ENCODE data around the gene DCXR. TPM values are rescaled to one million over a fixed set of nuclear protein-coding genes. Genes with fewer than 3 reads are reported as not detected.

DCXR gene
- total RNA-seq, 1 donor from 2014 or later = 36.5 TPM

DNA sequence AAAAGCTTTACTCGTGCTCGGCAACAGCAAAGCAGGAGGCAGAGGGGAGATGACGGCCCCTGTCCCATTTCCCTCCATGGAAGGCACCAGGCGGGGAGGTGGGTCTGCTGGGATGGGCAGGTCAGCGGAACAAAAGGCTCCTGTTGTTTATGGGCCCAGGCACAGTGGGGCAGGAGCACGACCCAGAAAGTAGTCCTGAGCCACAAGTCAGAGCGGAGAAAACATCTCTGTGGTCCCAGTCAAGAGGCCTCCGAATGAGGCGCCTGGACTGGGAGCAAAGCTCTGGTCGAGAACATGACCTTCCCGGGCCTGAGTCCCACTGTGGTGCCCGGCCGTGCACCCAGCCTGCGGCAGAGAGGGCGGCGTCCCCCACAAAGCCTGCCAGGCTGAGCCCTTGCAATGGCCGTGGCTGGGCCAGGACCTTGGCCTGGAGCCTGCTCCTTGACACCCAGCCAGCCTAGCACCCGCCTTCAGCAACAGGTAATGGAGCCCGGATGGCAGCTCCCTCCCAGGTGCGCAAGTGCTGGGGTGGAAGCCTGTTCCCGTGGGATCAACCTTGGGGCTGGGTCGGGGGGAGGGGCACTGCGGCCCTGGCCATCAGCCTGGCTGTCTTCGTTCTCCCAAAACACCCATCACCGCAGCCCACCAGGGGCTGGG lies 10.5 kb upstream of the DCXR start:
- no peak overlapping the region for H3K4me3 ChIP-seq
- Mint-ChIP-seq H3K36me3 (peaks cover 6% of the 10 kb centered on the region), H3K4me1 (peaks cover 6% of the 10 kb centered on the region), H3K27ac (no peak overlapping the region), H3K9me3 (no peaks in the 10 kb centered on the region), H3K27me3 (ENCODE audit: insufficient read depth, low read depth) (peaks cover 4% of the 10 kb centered on the region), H3K4me3 (peak overlapping the region; percentile 50)
- no peak for DNase-seq (ENCODE audit: low spot score)
- H3K79me2 ChIP-seq (ENCODE audit: low read depth) = peaks cover 11% of the 10 kb centered on the region
- TF ChIP-seq EZH2 (IDR thresholded peaks at IDR 0.05) = no peak
- no peak for TF ChIP-seq EZH2phosphoT487 (IDR thresholded peaks at IDR 0.05)
- TF ChIP-seq, protein P1, sequence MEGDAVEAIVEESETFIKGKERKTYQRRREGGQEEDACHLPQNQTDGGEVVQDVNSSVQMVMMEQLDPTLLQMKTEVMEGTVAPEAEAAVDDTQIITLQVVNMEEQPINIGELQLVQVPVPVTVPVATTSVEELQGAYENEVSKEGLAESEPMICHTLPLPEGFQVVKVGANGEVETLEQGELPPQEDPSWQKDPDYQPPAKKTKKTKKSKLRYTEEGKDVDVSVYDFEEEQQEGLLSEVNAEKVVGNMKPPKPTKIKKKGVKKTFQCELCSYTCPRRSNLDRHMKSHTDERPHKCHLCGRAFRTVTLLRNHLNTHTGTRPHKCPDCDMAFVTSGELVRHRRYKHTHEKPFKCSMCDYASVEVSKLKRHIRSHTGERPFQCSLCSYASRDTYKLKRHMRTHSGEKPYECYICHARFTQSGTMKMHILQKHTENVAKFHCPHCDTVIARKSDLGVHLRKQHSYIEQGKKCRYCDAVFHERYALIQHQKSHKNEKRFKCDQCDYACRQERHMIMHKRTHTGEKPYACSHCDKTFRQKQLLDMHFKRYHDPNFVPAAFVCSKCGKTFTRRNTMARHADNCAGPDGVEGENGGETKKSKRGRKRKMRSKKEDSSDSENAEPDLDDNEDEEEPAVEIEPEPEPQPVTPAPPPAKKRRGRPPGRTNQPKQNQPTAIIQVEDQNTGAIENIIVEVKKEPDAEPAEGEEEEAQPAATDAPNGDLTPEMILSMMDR (IDR thresholded peaks at IDR 0.05) = no peak
- no peak overlapping the region for H3K4me2 ChIP-seq
- H3K9ac ChIP-seq = no peak overlapping the region
- H3F3A ChIP-seq (ENCODE audit: low read depth) = peaks cover 6% of the 10 kb centered on the region
- no peaks in the 10 kb centered on the region for H3K36me3 ChIP-seq
- H4K20me1 ChIP-seq (ENCODE audit: low read depth) = peaks cover 10% of the 10 kb centered on the region
- H3K9me3 ChIP-seq (ENCODE audit: low read depth) = no peaks in the 10 kb centered on the region
- H3K27me3 ChIP-seq = no peaks in the 10 kb centered on the region
- H2AFZ ChIP-seq (replicated peaks) = no peak overlapping the region
- H3K27ac ChIP-seq = no peak overlapping the region
- peaks cover 7% of the 10 kb centered on the region for H3K4me1 ChIP-seq

DNA sequence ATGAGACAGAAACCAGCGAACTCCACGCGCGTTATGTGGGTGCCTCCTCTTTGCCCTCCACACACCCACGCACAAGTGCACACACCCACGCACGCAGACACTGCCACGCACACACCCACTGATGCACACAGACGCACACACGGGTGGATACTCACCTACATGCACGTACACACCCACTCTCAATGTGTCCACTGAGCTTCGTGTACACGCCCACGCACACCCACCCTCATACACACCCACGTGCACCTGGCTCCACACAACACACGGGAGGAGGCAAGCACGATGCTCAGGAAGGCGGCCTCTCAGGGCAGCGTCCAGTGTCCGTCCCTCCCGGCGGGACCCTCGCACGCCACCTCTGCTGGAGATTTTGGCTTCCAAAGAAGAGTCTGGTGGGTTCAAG lies 9.9 kb upstream of the DCXR start:
- Histone ChIP-seq H3K79me2 (ENCODE audit: low read depth) (peaks cover 4% of the 10 kb centered on the region), H4K20me1 (ENCODE audit: low read depth) (peaks cover 4% of the 10 kb centered on the region), H3K27me3 (no peaks in the 10 kb centered on the region), H3K27ac (no peak overlapping the region), H3F3A (ENCODE audit: low read depth) (peaks cover 6% of the 10 kb centered on the region), H2AFZ (replicated peaks) (no peak overlapping the region), H3K4me3 (no peak overlapping the region), H3K4me2 (no peak overlapping the region), H3K9ac (no peak overlapping the region), H3K4me1 (peaks cover under 1% of the 10 kb centered on the region), H3K36me3 (no peaks in the 10 kb centered on the region), H3K9me3 (ENCODE audit: low read depth) (no peaks in the 10 kb centered on the region)
- Mint-ChIP-seq H3K9me3 (no peaks in the 10 kb centered on the region), H3K4me3 (peak overlapping the region; percentile 50), H3K36me3 (peaks cover 6% of the 10 kb centered on the region), H3K27ac (peak overlapping the region; percentile 22), H3K4me1 (peaks cover 9% of the 10 kb centered on the region), H3K27me3 (ENCODE audit: insufficient read depth, low read depth) (peaks cover 2% of the 10 kb centered on the region)
- no peak for DNase-seq (ENCODE audit: low spot score)
- TF ChIP-seq EZH2 (IDR thresholded peaks at IDR 0.05) (no peak), EZH2phosphoT487 (IDR thresholded peaks at IDR 0.05) (no peak)
- TF ChIP-seq, protein P1 (IDR thresholded peaks at IDR 0.05) = no peak

GRCh38 chr17:82046903-82047302 lies 9.4 kb upstream of the DCXR start:
- Histone ChIP-seq H4K20me1 (ENCODE audit: low read depth) (no peaks in the 10 kb centered on the region), H3K9ac (no peak overlapping the region), H3K4me1 (no peaks in the 10 kb centered on the region), H3K4me3 (no peak overlapping the region), H3K27ac (no peak overlapping the region), H3K79me2 (ENCODE audit: low read depth) (no peaks in the 10 kb centered on the region), H3K36me3 (no peaks in the 10 kb centered on the region), H3F3A (ENCODE audit: low read depth) (peaks cover 3% of the 10 kb centered on the region), H3K27me3 (no peaks in the 10 kb centered on the region), H3K9me3 (ENCODE audit: low read depth) (no peaks in the 10 kb centered on the region), H3K4me2 (no peak overlapping the region), H2AFZ (replicated peaks) (no peak overlapping the region)
- Mint-ChIP-seq H3K9me3 (no peaks in the 10 kb centered on the region), H3K27ac (no peak overlapping the region), H3K4me1 (peaks cover 10% of the 10 kb centered on the region), H3K27me3 (ENCODE audit: insufficient read depth, low read depth) (peaks cover 2% of the 10 kb centered on the region), H3K36me3 (peaks cover 6% of the 10 kb centered on the region), H3K4me3 (no peak overlapping the region)
- TF ChIP-seq, protein P1 (IDR thresholded peaks at IDR 0.05) = no peak
- TF ChIP-seq EZH2phosphoT487 (IDR thresholded peaks at IDR 0.05) (no peak), EZH2 (IDR thresholded peaks at IDR 0.05) (no peak)
- DNase-seq (ENCODE audit: low spot score) = no peak

All from neural progenitor cell (in vitro differentiated cells).